ENCODE measurements around the gene TTLL6. TPM values are rescaled to one million over a fixed set of nuclear protein-coding genes. Genes with fewer than 3 reads are reported as not detected.
"Not testable (repeated sequence)": the region's sequence is repeated elsewhere in the genome, so short reads cannot be mapped to it uniquely, and the experiment has no call there.

TTLL6 gene
- total RNA-seq, 4 donors from 2014 or later, result not detected

- DNase-seq (ENCODE audit: low spot score in 2 of 2), result peak in 1 of 2 donors; percentile 86
- H3K4me3 ChIP-seq (ENCODE audit: low read depth, poor library complexity, severe bottlenecking), result no peak overlapping the region
- WGBS, 2 donors, result 9 to 18% methylated on average over 24 of the region's 24 CpGs
- intact Hi-C loops (cut with DNase I; ENCODE audit: low total_unique reads), result loop anchor here (5.0 kb wide), 1 partner anchor 164 kb away; no protein-coding TSS in a partner anchor
- TF ChIP-seq POLR2A (IDR thresholded peaks at IDR 0.05), result no peak
- no peak for TF ChIP-seq CTCF (IDR thresholded peaks at IDR 0.05)
Observed at GRCh38 chr17:48718227-48718760, 98.7 kb downstream of the TTLL6 start.

GRCh38 chr17:48717367-48718226, 99.4 kb downstream of the TTLL6 start:
- no peak overlapping the region for H3K4me3 ChIP-seq (ENCODE audit: low read depth, poor library complexity, severe bottlenecking)
- 12 to 14% methylated on average over 10 of the region's 10 CpGs for WGBS, 2 donors
- DNase-seq (ENCODE audit: low spot score in 2 of 2), result peak in 1 of 2 donors; percentile 36

GRCh38 chr17:48716549-48716948, 100.5 kb downstream of the TTLL6 start:
- WGBS, 2 donors, result 78 to 85% methylated on average over 3 of the region's 3 CpGs
- intact Hi-C loops (cut with DNase I; ENCODE audit: low total_unique reads), result loop anchor here (5.0 kb wide), 1 partner anchor 166 kb away; no protein-coding TSS in a partner anchor
- H3K4me3 ChIP-seq (ENCODE audit: low read depth, poor library complexity, severe bottlenecking); DNase-seq (ENCODE audit: low spot score in 2 of 2): not testable (repeated sequence)

More at GRCh38 chr17:48717367-48718226, 99.4 kb downstream of the TTLL6 start:
- intact Hi-C loops (cut with DNase I; ENCODE audit: low total_unique reads), result loop anchor here (5.0 kb wide), 1 partner anchor 165 kb away; no protein-coding TSS in a partner anchor
- TF ChIP-seq POLR2A (IDR thresholded peaks at IDR 0.05) (no peak), CTCF (IDR thresholded peaks at IDR 0.05) (no peak)

GRCh38 chr17:48715496-48716399, 101.3 kb downstream of the TTLL6 start:
- peak in 1 of 2 donors; percentile 62 for DNase-seq (ENCODE audit: low spot score in 2 of 2)
- TF ChIP-seq POLR2A (IDR thresholded peaks at IDR 0.05) (no peak), CTCF (IDR thresholded peaks at IDR 0.05) (no peak)
- 39 to 49% methylated on average over 5 of the region's 5 CpGs for WGBS, 2 donors
- intact Hi-C loops (cut with DNase I; ENCODE audit: low total_unique reads), result loop anchor here (5.0 kb wide), 1 partner anchor 167 kb away; no protein-coding TSS in a partner anchor
- H3K4me3 ChIP-seq (ENCODE audit: low read depth, poor library complexity, severe bottlenecking), result no peak overlapping the region

MicroRNAs within 50 kb of the gene (microRNA counts, 767-probe panel; counts per million panel counts)
- microRNA hsa-miR-3185, result 0 to 358 counts per million in 2 donors

Small RNAs within 50 kb of the gene (microRNA-seq; reads per million reads assigned to microRNA genes)
- 0 reads per million in 2 donors for gene MIR3185 (ENCODE audit: borderline number of aligned reads in 1 of 2, borderline replicate concordance in 2 of 2)

Other genes with a start within 250 kb of the TTLL6 start
- gene HOXB4, start 238.9 kb downstream of the TTLL6 start, total RNA-seq, result 1 to 10 TPM in 2 of 4 donors, under 1 TPM in 2; 0.42 to 2.9 (median 1.4) TPM
- 10 to 100 TPM in 1 of 4 donors, 1 to 10 TPM in 2, under 1 TPM in 1; 0.97 to 14.1 (median 3.9) TPM for gene HOXB3, start 227.0 kb downstream of the TTLL6 start, total RNA-seq
- gene HOXB5, start 223.4 kb downstream of the TTLL6 start, total RNA-seq, result under 1 TPM in 2 of 4 donors, not detected in 2; 0.15 to 0.55 TPM
- 1 to 10 TPM in 1 of 4 donors, under 1 TPM in 3; 0.27 to 4.6 (median 0.45) TPM for gene HOXB6, start 212.2 kb downstream of the TTLL6 start, total RNA-seq
- 10 to 100 TPM in 1 of 4 donors, 1 to 10 TPM in 3; 1.3 to 11.5 (median 5.3) TPM for gene HOXB7, start 206.2 kb downstream of the TTLL6 start, total RNA-seq
- gene HOXB8, start 201.9 kb downstream of the TTLL6 start, total RNA-seq, result 1 to 10 TPM in 1 of 4 donors, not detected in 3; 1.4 TPM
- gene HOXB9, start 190.9 kb downstream of the TTLL6 start, total RNA-seq, result under 1 TPM in 2 of 4 donors, not detected in 2; 0.07 to 0.29 TPM
- gene PRAC1, start 94.7 kb downstream of the TTLL6 start, total RNA-seq, result not detected
- gene PRAC2, start 94.0 kb downstream of the TTLL6 start, total RNA-seq, result not detected
- under 1 TPM in 3 of 4 donors, not detected in 1; 0.07 to 0.84 (median 0.08) TPM for gene HOXB13, start 88.5 kb downstream of the TTLL6 start, total RNA-seq
- 100 to 1,000 TPM in 3 of 4 donors, 10 to 100 TPM in 1; 97.7 to 112 (median 106) TPM for gene CALCOCO2, start 13.8 kb upstream of the TTLL6 start, total RNA-seq
- 10 to 100 TPM; 58.0 to 94.2 (median 75.3) TPM for gene ATP5MC1, start 75.6 kb upstream of the TTLL6 start, total RNA-seq
- 10 to 100 TPM; 60.0 to 66.7 (median 64.9) TPM for gene UBE2Z, start 91.2 kb upstream of the TTLL6 start, total RNA-seq
- 10 to 100 TPM; 45.5 to 88.7 (median 80.3) TPM for gene SNF8, start 127.6 kb upstream of the TTLL6 start, total RNA-seq
- not detected for gene GIP, start 151.4 kb upstream of the TTLL6 start, total RNA-seq
- gene IGF2BP1, start 180.2 kb upstream of the TTLL6 start, total RNA-seq, result not detected